ENCODE measurements around the gene CACNA2D4. TPM values are rescaled to one million over a fixed set of nuclear protein-coding genes. Genes with fewer than 3 reads are reported as not detected.

The CACNA2D4 gene
- total and polyA plus RNA-seq, 11 donors: 0.10 to 9.0 (median 1.2) TPM

DNA sequence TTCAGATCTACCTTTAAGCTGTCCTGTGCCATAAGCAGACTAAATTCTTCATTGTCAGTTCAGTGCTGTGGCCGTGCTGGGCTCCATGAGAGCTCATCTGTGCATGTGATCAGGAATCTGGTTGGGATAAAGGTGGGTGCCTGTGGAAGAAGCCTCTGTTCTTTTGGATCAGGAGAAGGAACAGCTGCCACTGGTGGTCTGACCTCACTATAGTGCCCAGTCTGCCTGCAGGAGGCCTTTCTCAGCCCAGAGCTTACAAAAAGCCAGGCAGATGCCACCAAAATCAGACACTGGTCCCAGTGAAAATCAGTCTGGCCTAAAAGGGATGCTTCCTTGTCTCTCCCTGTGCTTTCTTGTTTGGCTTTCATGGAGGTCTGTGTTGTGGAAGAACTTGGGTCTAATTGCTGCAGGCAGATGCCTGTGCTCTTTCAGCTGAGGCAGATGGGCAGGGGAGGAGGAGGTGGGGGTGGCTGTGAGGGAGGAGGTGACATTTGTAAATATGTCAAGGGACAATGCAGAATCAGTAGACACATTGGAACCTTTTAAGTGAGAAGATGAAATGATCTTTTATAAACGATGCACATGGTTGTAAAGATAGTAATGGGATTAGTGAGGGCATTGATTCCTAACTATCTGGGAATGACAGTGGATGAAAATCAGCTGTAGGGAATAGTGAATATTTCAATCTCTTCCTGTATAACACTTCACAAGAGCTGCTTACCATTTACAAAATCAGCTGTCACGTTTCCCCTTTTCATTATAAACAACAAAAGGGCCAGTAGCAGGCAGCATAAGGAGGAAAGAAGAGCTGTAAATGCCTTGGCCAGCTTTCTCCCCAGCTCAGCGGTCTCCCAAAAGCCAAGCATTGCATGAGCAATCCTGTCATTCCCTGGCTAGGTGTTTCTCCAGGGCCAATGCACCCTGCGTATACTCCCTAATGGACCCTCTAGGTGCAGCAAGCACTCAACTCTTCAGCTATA lies 44.6 kb downstream of the CACNA2D4 start:
- Histone ChIP-seq H3K36me3 (no peaks in the 10 kb centered on the region), H3K9me3 (peaks cover 0 to 3% (median 0%) of the 10 kb centered on the region in 12 donors), H3K27ac (no peak overlapping the region), H3K27me3 (peaks cover 0 to 5% (median 0%) of the 10 kb centered on the region in 9 donors), H3K4me3 (no peak overlapping the region), H3K4me1 (no peaks in the 10 kb centered on the region)
- DNase-seq: no peak
- ATAC-seq: no peak
- intact Hi-C loops (cut with DNase I): no loop called here
- 78 to 85% (median 80%) methylated on average over 5 of the region's 5 CpGs for WGBS, 4 donors
- TF ChIP-seq POLR2A (IDR thresholded peaks at IDR 0.05) (no peak), CTCF (IDR thresholded peaks at IDR 0.05) (no peak)

DNA sequence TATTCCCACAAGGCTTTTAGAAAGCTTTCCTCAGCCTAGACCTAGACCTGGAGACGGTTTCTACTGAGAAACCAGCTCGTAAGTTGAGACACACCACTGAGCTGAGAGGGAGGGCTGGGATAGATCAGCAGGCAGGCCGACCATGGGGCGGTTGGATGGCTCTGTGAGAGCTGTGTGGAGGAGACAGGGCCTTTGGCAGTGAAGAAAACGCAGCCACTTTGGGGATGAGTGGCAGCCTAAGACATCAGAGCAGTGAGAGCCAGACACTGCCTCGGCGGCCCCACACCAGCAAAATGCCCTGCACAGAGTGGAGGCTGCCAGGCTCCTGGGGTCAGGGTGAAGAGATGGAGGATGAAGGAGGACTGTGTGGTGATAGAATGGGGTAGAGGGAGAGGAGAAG lies 46.0 kb downstream of the CACNA2D4 start:
- TF ChIP-seq POLR2A (IDR thresholded peaks at IDR 0.05) (no peak), CTCF (IDR thresholded peaks at IDR 0.05) (no peak)
- Histone ChIP-seq H3K4me1 (no peaks in the 10 kb centered on the region), H3K27ac (no peak overlapping the region), H3K36me3 (no peaks in the 10 kb centered on the region), H3K4me3 (no peak overlapping the region), H3K9me3 (peaks cover 0 to 7% (median 0%) of the 10 kb centered on the region in 12 donors), H3K27me3 (peaks cover 0 to 9% (median 0%) of the 10 kb centered on the region in 9 donors)
- intact Hi-C loops (cut with DNase I): no loop called here
- no peak for DNase-seq
- WGBS, 4 donors: 81 to 92% (median 88%) methylated on average over 7 of the region's 7 CpGs
- no peak for ATAC-seq

GRCh38 chr12:1872001-1872400 lies 46.5 kb downstream of the CACNA2D4 start:
- TF ChIP-seq POLR2A (IDR thresholded peaks at IDR 0.05): no peak
- no peak for TF ChIP-seq CTCF (IDR thresholded peaks at IDR 0.05)
- DNase-seq: no peak
- 85 to 91% (median 89%) methylated on average over 6 of the region's 6 CpGs for WGBS, 4 donors

More at GRCh38 chr12:1872001-1872400, 46.5 kb downstream of the CACNA2D4 start:
- no peak overlapping the region for H3K27ac ChIP-seq
- H3K36me3 ChIP-seq: no peaks in the 10 kb centered on the region
- H3K9me3 ChIP-seq: peaks cover 0 to 7% (median 0%) of the 10 kb centered on the region in 12 donors
- H3K4me3 ChIP-seq: no peak overlapping the region
- intact Hi-C loops (cut with DNase I): no loop called here
- no peaks in the 10 kb centered on the region for H3K4me1 ChIP-seq
- ATAC-seq: no peak
- peaks cover 0 to 13% (median 0%) of the 10 kb centered on the region in 9 donors for H3K27me3 ChIP-seq

Measured in heart left ventricle (tissue), 16 donors.